Naive thymus-derived CD4-positive, alpha-beta T cell (primary cell): Measurements from ENCODE around the gene KCNA2. TPM values are rescaled to one million over a fixed set of nuclear protein-coding genes. Genes with fewer than 3 reads are reported as not detected.

Experiments
- ATAC-seq: fragments of 150-1000 bp; cut with Tn5 transposase; 2 replicates; pipeline ENCODE4 v1.10.0; 2021; ENCODE audit warnings: mild to moderate bottlenecking, moderate library complexity
- CTCF ChIA-PET: fragments of 350-600 bp; sonication (Branson Sonifier 250); formaldehyde crosslinking; loops from one replicate; lab custom pipeline; 2021; ENCODE audit warnings: antibody characterized with exemption; lab: Charles Lee
- POLR2A ChIA-PET: fragments of 350-600 bp; sonication (Branson Sonifier 250); formaldehyde crosslinking; loops from one replicate; lab custom pipeline; 2021; ENCODE audit warnings: antibody characterized with exemption, inconsistent platforms; lab: Charles Lee
- DNase-seq, 9 donors: peaks; one replicate each; pipeline versions ENCODE4 v3.0.0 to v3.0.0-alpha.2; 2020 to 2022; ENCODE audit warnings: mixed read lengths in 1 of 9
- H3K27ac ChIP-seq: one replicate; pipeline ENCODE4 v1.7.0; 2013; ENCODE audit warnings: mild to moderate bottlenecking, low read depth, low read length, moderate library complexity
- H3K27me3 ChIP-seq, 2 donors: one replicate each; pipeline ENCODE4 v1.7.0; 2013; ENCODE audit warnings: low read length in 2 of 2, mild to moderate bottlenecking in 2 of 2, moderate library complexity in 2 of 2; ENCODE audit not compliant: control insufficient read depth in 2 of 2, insufficient read depth in 2 of 2
- H3K36me3 ChIP-seq, 3 experiments: 1 replicate in 2 of 3; 2 replicates in 1 of 3; pipeline ENCODE4 v1.7.0; 2013; ENCODE audit warnings: low read length in 3 of 3, mild to moderate bottlenecking in 3 of 3, moderate library complexity in 1 of 3; ENCODE audit not compliant: insufficient read depth in 3 of 3, control insufficient read depth in 2 of 3
- H3K4me1 ChIP-seq, 2 donors: one replicate each; pipeline ENCODE4 v1.7.0; 2013; ENCODE audit warnings: low read length in 2 of 2, mild to moderate bottlenecking in 2 of 2, moderate library complexity in 1 of 2; ENCODE audit not compliant: control insufficient read depth in 2 of 2, insufficient read depth in 2 of 2
- H3K4me3 ChIP-seq: 2 replicates; pipeline ENCODE4 v1.7.0; 2013; ENCODE audit warnings: mild to moderate bottlenecking, low read length
- H3K9me3 ChIP-seq, 3 experiments: 1 replicate in 2 of 3; 2 replicates in 1 of 3; pipeline ENCODE4 v1.7.0; 2013; ENCODE audit warnings: low read length in 3 of 3; ENCODE audit not compliant: control insufficient read depth in 2 of 3
- H3K27ac Mint-ChIP-seq, 9 donors: one replicate each; pipeline ENCODE4 v1.8.0; 2020 to 2022; ENCODE audit warnings: mixed read lengths in 9 of 9, mild to moderate bottlenecking in 8 of 9, moderate library complexity in 5 of 9, inconsistent platforms in 2 of 9
- H3K27me3 Mint-ChIP-seq, 5 donors: one replicate each; pipeline ENCODE4 v1.8.0; 2021 to 2022; ENCODE audit warnings: mixed read lengths in 5 of 5, mild to moderate bottlenecking in 1 of 5
- H3K36me3 Mint-ChIP-seq, 5 donors: one replicate each; pipeline ENCODE4 v1.8.0; 2020 to 2022; ENCODE audit warnings: mixed read lengths in 5 of 5, mild to moderate bottlenecking in 3 of 5, inconsistent platforms in 1 of 5
- H3K4me1 Mint-ChIP-seq, 7 donors: one replicate each; pipeline ENCODE4 v1.8.0; 2020 to 2022; ENCODE audit warnings: mixed read lengths in 7 of 7, mild to moderate bottlenecking in 3 of 7, inconsistent platforms in 1 of 7
- H3K4me3 Mint-ChIP-seq, 10 donors: one replicate each; pipeline ENCODE4 v1.8.0; 2020 to 2022; ENCODE audit warnings: mild to moderate bottlenecking in 10 of 10, mixed read lengths in 10 of 10, moderate library complexity in 6 of 10, inconsistent platforms in 2 of 10
- H3K9me3 Mint-ChIP-seq, 11 donors: one replicate each; pipeline ENCODE4 v1.8.0; 2020 to 2022; ENCODE audit warnings: mixed read lengths in 11 of 11, mild to moderate bottlenecking in 4 of 11, inconsistent platforms in 1 of 11, moderate library complexity in 1 of 11
- intact Hi-C, 2 donors: fragments of 100-400 bp; cut with micrococcal nuclease; formaldehyde crosslinking; loops; one replicate each; pipeline ENCODE4 v1.15.1; 2023
- polyA plus RNA-seq, 2 donors: library from polyadenylated mRNA; unstranded; fragments of 300-500 nt; fragmentation: Illumina TruSeq; gene quantifications; one replicate each; pipeline ENCODE4 v1.2.3, GENCODE V29; 2021
- total RNA-seq, 6 experiments: library from RNA in 5 of 6; stranded (reverse) in 5 of 6; gene quantifications; 1 replicate in 5 of 6; 2 replicates in 1 of 6; pipeline ENCODE4 v1.2.3 and lab custom pipeline; 2021 to 2026

Gene KCNA2
- total and polyA plus RNA-seq, 7 experiments from 2014 or later, result 0.62 to 4.6 (median 1.2) TPM; not detected in 2

- POLR2A ChIA-PET, result no interaction called here
- no peak overlapping the region for H3K4me3 Mint-ChIP-seq
- no peaks in the 10 kb centered on the region for H3K4me1 Mint-ChIP-seq
Observed at GRCh38 chr1:110581682-110582145, 24.4 kb downstream of the KCNA2 start.

GRCh38 chr1:110580244-110580643 is 25.9 kb downstream of the KCNA2 start:
- intact Hi-C loops, result no loop called here
- Histone ChIP-seq H3K27ac (no peak overlapping the region), H3K36me3 (no peaks in the 10 kb centered on the region), H3K4me1 (no peaks in the 10 kb centered on the region), H3K9me3 (no peaks in the 10 kb centered on the region), H3K4me3 (no peak overlapping the region), H3K27me3 (no peaks in the 10 kb centered on the region)
- no peak overlapping the region for H3K4me3 Mint-ChIP-seq
- H3K4me1 Mint-ChIP-seq, result no peaks in the 10 kb centered on the region
- no peak overlapping the region for H3K27ac Mint-ChIP-seq
- ChIA-PET POLR2A (no interaction called here), CTCF (no interaction called here)
- DNase-seq (no peak), ATAC-seq (no peak)
- H3K36me3 Mint-ChIP-seq, result no peaks in the 10 kb centered on the region
- peaks cover 13 to 36% (median 20%) of the 10 kb centered on the region in 5 donors for H3K27me3 Mint-ChIP-seq
- H3K9me3 Mint-ChIP-seq, result no peaks in the 10 kb centered on the region

More at GRCh38 chr1:110581682-110582145, 24.4 kb downstream of the KCNA2 start:
- Histone ChIP-seq H3K4me3 (no peak overlapping the region), H3K27ac (no peak overlapping the region), H3K27me3 (no peaks in the 10 kb centered on the region), H3K36me3 (no peaks in the 10 kb centered on the region), H3K9me3 (no peaks in the 10 kb centered on the region), H3K4me1 (no peaks in the 10 kb centered on the region)
- intact Hi-C loops, result no loop called here
- ATAC-seq (no peak), DNase-seq (no peak)
- Mint-ChIP-seq H3K36me3 (no peaks in the 10 kb centered on the region), H3K9me3 (no peaks in the 10 kb centered on the region), H3K27ac (no peak overlapping the region), H3K27me3 (peaks cover 13 to 25% (median 19%) of the 10 kb centered on the region in 5 donors)
- CTCF ChIA-PET, result interaction anchor here (0.7 kb wide), 1 partner anchor 26 kb away, joined by 4 read pairs; no protein-coding TSS in a partner anchor

GRCh38 chr1:110579460-110579859 is 26.7 kb downstream of the KCNA2 start:
- H3K27me3 Mint-ChIP-seq, result peaks cover 13 to 42% (median 20%) of the 10 kb centered on the region in 5 donors

GRCh38 chr1:110576441-110576840 is 29.7 kb downstream of the KCNA2 start:
- no peak overlapping the region for H3K27ac Mint-ChIP-seq
- H3K36me3 Mint-ChIP-seq, result no peaks in the 10 kb centered on the region
- H3K4me3 Mint-ChIP-seq, result no peak overlapping the region
- H3K4me1 Mint-ChIP-seq, result no peaks in the 10 kb centered on the region
- no peak overlapping the region for H3K4me3 ChIP-seq
- H3K27me3 ChIP-seq, result no peaks in the 10 kb centered on the region
- intact Hi-C loops, result no loop called here
- no peak for ATAC-seq
- no peak overlapping the region for H3K27ac ChIP-seq
- ChIA-PET POLR2A (no interaction called here), CTCF (no interaction called here)
- no peaks in the 10 kb centered on the region for H3K36me3 ChIP-seq
- no peak for DNase-seq
- peaks cover 13 to 59% (median 27%) of the 10 kb centered on the region in 5 donors for H3K27me3 Mint-ChIP-seq
- H3K4me1 ChIP-seq, result no peaks in the 10 kb centered on the region
- H3K9me3 ChIP-seq, result no peaks in the 10 kb centered on the region
- no peaks in the 10 kb centered on the region for H3K9me3 Mint-ChIP-seq

More at GRCh38 chr1:110579460-110579859, 26.7 kb downstream of the KCNA2 start:
- DNase-seq, result no peak
- H3K9me3 ChIP-seq, result no peaks in the 10 kb centered on the region
- no peaks in the 10 kb centered on the region for H3K27me3 ChIP-seq
- Mint-ChIP-seq H3K36me3 (no peaks in the 10 kb centered on the region), H3K27ac (no peak overlapping the region), H3K9me3 (no peaks in the 10 kb centered on the region), H3K4me3 (no peak overlapping the region), H3K4me1 (no peaks in the 10 kb centered on the region)
- H3K27ac ChIP-seq, result no peak overlapping the region
- H3K36me3 ChIP-seq, result no peaks in the 10 kb centered on the region
- POLR2A ChIA-PET, result interaction anchor here (0.6 kb wide), 1 partner anchor 10 kb away, joined by 3 read pairs; no protein-coding TSS in a partner anchor
- intact Hi-C loops, result no loop called here
- CTCF ChIA-PET, result no interaction called here
- no peaks in the 10 kb centered on the region for H3K4me1 ChIP-seq
- H3K4me3 ChIP-seq, result no peak overlapping the region
- ATAC-seq, result no peak

GRCh38 chr1:110573314-110573713 is 32.8 kb downstream of the KCNA2 start:
- Mint-ChIP-seq H3K4me1 (no peaks in the 10 kb centered on the region), H3K27ac (no peak overlapping the region), H3K9me3 (peaks cover 0 to 1% (median 0%) of the 10 kb centered on the region in 11 donors), H3K36me3 (no peaks in the 10 kb centered on the region), H3K4me3 (no peak overlapping the region), H3K27me3 (peaks cover 15 to 65% (median 36%) of the 10 kb centered on the region in 5 donors)
- H3K9me3 ChIP-seq, result no peaks in the 10 kb centered on the region
- ChIA-PET CTCF (no interaction called here), POLR2A (no interaction called here)
- no peak overlapping the region for H3K27ac ChIP-seq
- DNase-seq, result no peak
- intact Hi-C loops, result no loop called here
- H3K36me3 ChIP-seq, result no peaks in the 10 kb centered on the region
- ATAC-seq, result no peak
- H3K4me3 ChIP-seq, result no peak overlapping the region
- H3K4me1 ChIP-seq, result no peaks in the 10 kb centered on the region
- H3K27me3 ChIP-seq, result peaks cover 0 to 3% of the 10 kb centered on the region in 2 donors

GRCh38 chr1:110572751-110573150 is 33.4 kb downstream of the KCNA2 start:
- H3K4me1 ChIP-seq, result no peaks in the 10 kb centered on the region
- no peaks in the 10 kb centered on the region for H3K4me1 Mint-ChIP-seq
- H3K36me3 Mint-ChIP-seq, result no peaks in the 10 kb centered on the region
- H3K4me3 ChIP-seq, result no peak overlapping the region
- ChIA-PET CTCF (no interaction called here), POLR2A (no interaction called here)
- H3K27ac ChIP-seq, result no peak overlapping the region
- peaks cover 0 to 1% (median 0%) of the 10 kb centered on the region in 11 donors for H3K9me3 Mint-ChIP-seq
- H3K36me3 ChIP-seq, result no peaks in the 10 kb centered on the region
- DNase-seq, result no peak
- no peak overlapping the region for H3K27ac Mint-ChIP-seq
- H3K4me3 Mint-ChIP-seq, result no peak overlapping the region
- ATAC-seq, result no peak
- peaks cover 15 to 69% (median 33%) of the 10 kb centered on the region in 5 donors for H3K27me3 Mint-ChIP-seq
- no peaks in the 10 kb centered on the region for H3K9me3 ChIP-seq
- H3K27me3 ChIP-seq, result peaks cover 0 to 3% of the 10 kb centered on the region in 2 donors
- intact Hi-C loops, result no loop called here

- no peak for DNase-seq
- Histone ChIP-seq H3K4me3 (no peak overlapping the region), H3K27me3 (peaks cover 0 to 3% of the 10 kb centered on the region in 2 donors), H3K4me1 (no peaks in the 10 kb centered on the region), H3K9me3 (no peaks in the 10 kb centered on the region), H3K36me3 (no peaks in the 10 kb centered on the region), H3K27ac (no peak overlapping the region)
- Mint-ChIP-seq H3K27me3 (peaks cover 15 to 69% (median 32%) of the 10 kb centered on the region in 5 donors), H3K4me1 (no peaks in the 10 kb centered on the region), H3K4me3 (no peak overlapping the region), H3K9me3 (peaks cover 0 to 1% (median 0%) of the 10 kb centered on the region in 11 donors), H3K36me3 (no peaks in the 10 kb centered on the region), H3K27ac (no peak overlapping the region)
- POLR2A ChIA-PET, result no interaction called here
- intact Hi-C loops, result no loop called here
- no peak for ATAC-seq
- CTCF ChIA-PET, result no interaction called here
Observed at GRCh38 chr1:110570901-110571300, 35.3 kb downstream of the KCNA2 start.
